ENCODE results near the gene DDX17.
A peak's percentile ranks its signal among the peaks of the same experiment; 100 is the strongest.

Gene DDX17

GRCh38 chr22:38513063-38513462 is 7.0 kb upstream of the DDX17 start:
- Histone ChIP-seq H3K27ac (ENCODE audit: low read depth, low read length) (peak overlapping the region; percentile 3), H3K36me3 (ENCODE audit: control insufficient read depth, insufficient read depth, low read length) (no peaks in the 10 kb centered on the region), H3K4me3 (ENCODE audit: low read depth, low read length) (no peak overlapping the region), H3K9ac (ENCODE audit: low read depth, low read length) (no peak overlapping the region), H3K9me3 (ENCODE audit: control insufficient read depth, insufficient read depth, low read length) (no peaks in the 10 kb centered on the region), H3K27me3 (ENCODE audit: control insufficient read depth, insufficient read depth, low read length) (no peaks in the 10 kb centered on the region), H3K4me1 (ENCODE audit: control insufficient read depth, insufficient read depth, low read length) (peaks cover 7% of the 10 kb centered on the region)

- no peak overlapping the region for H3K27ac ChIP-seq (ENCODE audit: low read depth, low read length)
- no peaks in the 10 kb centered on the region for H3K27me3 ChIP-seq (ENCODE audit: control insufficient read depth, insufficient read depth, low read length)
- no peaks in the 10 kb centered on the region for H3K9me3 ChIP-seq (ENCODE audit: control insufficient read depth, insufficient read depth, low read length)
- H3K9ac ChIP-seq (ENCODE audit: low read depth, low read length): no peak overlapping the region
- peaks cover 15% of the 10 kb centered on the region for H3K4me1 ChIP-seq (ENCODE audit: control insufficient read depth, insufficient read depth, low read length)
- H3K4me3 ChIP-seq (ENCODE audit: low read depth, low read length): no peak overlapping the region
- no peaks in the 10 kb centered on the region for H3K36me3 ChIP-seq (ENCODE audit: control insufficient read depth, insufficient read depth, low read length)
Measured at GRCh38 chr22:38510416-38510970, 4.4 kb upstream of the DDX17 start.

GRCh38 chr22:38505541-38506117 is 482 bp downstream of the DDX17 start:
- Histone ChIP-seq H3K27me3 (ENCODE audit: control insufficient read depth, insufficient read depth, low read length) (no peaks in the 10 kb centered on the region), H3K4me1 (ENCODE audit: control insufficient read depth, insufficient read depth, low read length) (peaks cover 18% of the 10 kb centered on the region), H3K9ac (ENCODE audit: low read depth, low read length) (peak overlapping the region; percentile 100), H3K4me3 (ENCODE audit: low read depth, low read length) (peak overlapping the region; percentile 93), H3K27ac (ENCODE audit: low read depth, low read length) (peak overlapping the region; percentile 100), H3K9me3 (ENCODE audit: control insufficient read depth, insufficient read depth, low read length) (no peaks in the 10 kb centered on the region), H3K36me3 (ENCODE audit: control insufficient read depth, insufficient read depth, low read length) (peaks cover 41% of the 10 kb centered on the region)

GRCh38 chr22:38504731-38505540 is 1.2 kb downstream of the DDX17 start:
- Histone ChIP-seq H3K4me1 (ENCODE audit: control insufficient read depth, insufficient read depth, low read length) (peaks cover 18% of the 10 kb centered on the region), H3K36me3 (ENCODE audit: control insufficient read depth, insufficient read depth, low read length) (peaks cover 48% of the 10 kb centered on the region), H3K4me3 (ENCODE audit: low read depth, low read length) (peak overlapping the region; percentile 93), H3K27me3 (ENCODE audit: control insufficient read depth, insufficient read depth, low read length) (no peaks in the 10 kb centered on the region), H3K27ac (ENCODE audit: low read depth, low read length) (peak overlapping the region; percentile 100), H3K9ac (ENCODE audit: low read depth, low read length) (peak overlapping the region; percentile 100), H3K9me3 (ENCODE audit: control insufficient read depth, insufficient read depth, low read length) (no peaks in the 10 kb centered on the region)

GRCh38 chr22:38503021-38503420 is 3.1 kb downstream of the DDX17 start:
- Histone ChIP-seq H3K27ac (ENCODE audit: low read depth, low read length) (no peak overlapping the region), H3K36me3 (ENCODE audit: control insufficient read depth, insufficient read depth, low read length) (peaks cover 67% of the 10 kb centered on the region), H3K4me1 (ENCODE audit: control insufficient read depth, insufficient read depth, low read length) (peaks cover 18% of the 10 kb centered on the region), H3K9me3 (ENCODE audit: control insufficient read depth, insufficient read depth, low read length) (no peaks in the 10 kb centered on the region), H3K9ac (ENCODE audit: low read depth, low read length) (no peak overlapping the region), H3K4me3 (ENCODE audit: low read depth, low read length) (peak overlapping the region; percentile 93), H3K27me3 (ENCODE audit: control insufficient read depth, insufficient read depth, low read length) (no peaks in the 10 kb centered on the region)

GRCh38 chr22:38501797-38502672 is 4.1 kb downstream of the DDX17 start:
- Histone ChIP-seq H3K36me3 (ENCODE audit: control insufficient read depth, insufficient read depth, low read length) (peaks cover 77% of the 10 kb centered on the region), H3K4me1 (ENCODE audit: control insufficient read depth, insufficient read depth, low read length) (peaks cover 15% of the 10 kb centered on the region), H3K4me3 (ENCODE audit: low read depth, low read length) (no peak overlapping the region), H3K27ac (ENCODE audit: low read depth, low read length) (no peak overlapping the region), H3K9me3 (ENCODE audit: control insufficient read depth, insufficient read depth, low read length) (no peaks in the 10 kb centered on the region), H3K9ac (ENCODE audit: low read depth, low read length) (no peak overlapping the region), H3K27me3 (ENCODE audit: control insufficient read depth, insufficient read depth, low read length) (no peaks in the 10 kb centered on the region)

- no peaks in the 10 kb centered on the region for H3K27me3 ChIP-seq (ENCODE audit: control insufficient read depth, insufficient read depth, low read length)
- H3K4me1 ChIP-seq (ENCODE audit: control insufficient read depth, insufficient read depth, low read length): peaks cover 1% of the 10 kb centered on the region; the same call in 1 of the 2 replicates
- H3K4me3 ChIP-seq (ENCODE audit: low read depth, low read length): no peak overlapping the region
- no peak overlapping the region for H3K9ac ChIP-seq (ENCODE audit: low read depth, low read length)
- no peak overlapping the region for H3K27ac ChIP-seq (ENCODE audit: low read depth, low read length)
- H3K36me3 ChIP-seq (ENCODE audit: control insufficient read depth, insufficient read depth, low read length): peaks cover 99% of the 10 kb centered on the region
- no peaks in the 10 kb centered on the region for H3K9me3 ChIP-seq (ENCODE audit: control insufficient read depth, insufficient read depth, low read length)
Measured at GRCh38 chr22:38497869-38498268, 8.2 kb downstream of the DDX17 start.

GRCh38 chr22:38494939-38495338 is 11.2 kb downstream of the DDX17 start:
- no peak overlapping the region for H3K27ac ChIP-seq (ENCODE audit: low read depth, low read length)
- no peak overlapping the region for H3K9ac ChIP-seq (ENCODE audit: low read depth, low read length)
- H3K4me3 ChIP-seq (ENCODE audit: low read depth, low read length): no peak overlapping the region
- no peaks in the 10 kb centered on the region for H3K9me3 ChIP-seq (ENCODE audit: control insufficient read depth, insufficient read depth, low read length)
- peaks cover 8% of the 10 kb centered on the region; the same call in 1 of the 2 replicates for H3K4me1 ChIP-seq (ENCODE audit: control insufficient read depth, insufficient read depth, low read length)
- peaks cover 99% of the 10 kb centered on the region for H3K36me3 ChIP-seq (ENCODE audit: control insufficient read depth, insufficient read depth, low read length)
- H3K27me3 ChIP-seq (ENCODE audit: control insufficient read depth, insufficient read depth, low read length): no peaks in the 10 kb centered on the region

GRCh38 chr22:38494498-38494897 is 11.6 kb downstream of the DDX17 start:
- H3K36me3 ChIP-seq (ENCODE audit: control insufficient read depth, insufficient read depth, low read length): peaks cover 99% of the 10 kb centered on the region
- H3K4me3 ChIP-seq (ENCODE audit: low read depth, low read length): no peak overlapping the region
- no peaks in the 10 kb centered on the region for H3K27me3 ChIP-seq (ENCODE audit: control insufficient read depth, insufficient read depth, low read length)
- H3K9me3 ChIP-seq (ENCODE audit: control insufficient read depth, insufficient read depth, low read length): no peaks in the 10 kb centered on the region
- H3K4me1 ChIP-seq (ENCODE audit: control insufficient read depth, insufficient read depth, low read length): peaks cover 12% of the 10 kb centered on the region; the same call in 1 of the 2 replicates
- no peak overlapping the region for H3K9ac ChIP-seq (ENCODE audit: low read depth, low read length)
- H3K27ac ChIP-seq (ENCODE audit: low read depth, low read length): no peak overlapping the region

- Histone ChIP-seq H3K4me1 (ENCODE audit: control insufficient read depth, insufficient read depth, low read length) (peaks cover 12% of the 10 kb centered on the region; the same call in 1 of the 2 replicates), H3K27ac (ENCODE audit: low read depth, low read length) (no peak overlapping the region), H3K36me3 (ENCODE audit: control insufficient read depth, insufficient read depth, low read length) (peaks cover 99% of the 10 kb centered on the region), H3K4me3 (ENCODE audit: low read depth, low read length) (no peak overlapping the region), H3K9me3 (ENCODE audit: control insufficient read depth, insufficient read depth, low read length) (no peaks in the 10 kb centered on the region), H3K9ac (ENCODE audit: low read depth, low read length) (no peak overlapping the region), H3K27me3 (ENCODE audit: control insufficient read depth, insufficient read depth, low read length) (no peaks in the 10 kb centered on the region)
Measured at GRCh38 chr22:38491707-38492348, 14.3 kb downstream of the DDX17 start.

All from HUES48 (cell line).